ENCODE results near the gene TNFAIP8L2. TPM values are rescaled to one million over a fixed set of nuclear protein-coding genes. Genes with fewer than 3 reads are reported as not detected.
"Not testable (repeated sequence)": the region's sequence is repeated elsewhere in the genome, so short reads cannot be mapped to it uniquely, and the experiment has no call there.

Gene TNFAIP8L2
- total RNA-seq, 1 experiment from 2014 or later = not detected

DNA sequence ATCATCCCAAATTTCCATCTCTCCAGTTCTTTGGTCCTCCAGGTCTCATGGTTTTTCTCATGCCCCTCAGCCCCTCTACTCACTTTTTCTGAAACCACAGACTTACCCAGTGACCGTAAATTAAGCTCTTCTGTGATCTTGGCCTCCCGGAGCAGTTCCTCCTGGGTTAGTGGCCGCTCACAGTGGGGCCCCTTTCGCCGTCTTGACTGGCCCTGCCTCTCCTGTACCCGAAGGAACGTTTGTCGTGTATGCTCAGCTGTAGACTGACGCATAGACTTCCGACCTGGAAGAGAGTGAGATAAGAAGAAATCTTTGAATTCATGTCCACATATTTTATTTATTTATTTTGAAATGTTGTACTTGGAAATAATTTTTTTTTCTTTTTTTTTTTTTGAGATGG lies 27.8 kb downstream of the TNFAIP8L2 start:
- CTCF ChIA-PET = no interaction called here
- H3K4me1 Mint-ChIP-seq (ENCODE audit: low read depth, unreplicated experiment) = peaks cover 12% of the 10 kb centered on the region
- peaks cover 63% of the 10 kb centered on the region for H3K36me3 Mint-ChIP-seq (ENCODE audit: insufficient read depth, unreplicated experiment)
- H3K27me3 Mint-ChIP-seq (ENCODE audit: unreplicated experiment) = no peaks in the 10 kb centered on the region
- intact Hi-C loops (cut with micrococcal nuclease; ENCODE audit: unreplicated experiment) = no loop called here
- no peak for DNase-seq
- TF ChIP-seq, protein P1, sequence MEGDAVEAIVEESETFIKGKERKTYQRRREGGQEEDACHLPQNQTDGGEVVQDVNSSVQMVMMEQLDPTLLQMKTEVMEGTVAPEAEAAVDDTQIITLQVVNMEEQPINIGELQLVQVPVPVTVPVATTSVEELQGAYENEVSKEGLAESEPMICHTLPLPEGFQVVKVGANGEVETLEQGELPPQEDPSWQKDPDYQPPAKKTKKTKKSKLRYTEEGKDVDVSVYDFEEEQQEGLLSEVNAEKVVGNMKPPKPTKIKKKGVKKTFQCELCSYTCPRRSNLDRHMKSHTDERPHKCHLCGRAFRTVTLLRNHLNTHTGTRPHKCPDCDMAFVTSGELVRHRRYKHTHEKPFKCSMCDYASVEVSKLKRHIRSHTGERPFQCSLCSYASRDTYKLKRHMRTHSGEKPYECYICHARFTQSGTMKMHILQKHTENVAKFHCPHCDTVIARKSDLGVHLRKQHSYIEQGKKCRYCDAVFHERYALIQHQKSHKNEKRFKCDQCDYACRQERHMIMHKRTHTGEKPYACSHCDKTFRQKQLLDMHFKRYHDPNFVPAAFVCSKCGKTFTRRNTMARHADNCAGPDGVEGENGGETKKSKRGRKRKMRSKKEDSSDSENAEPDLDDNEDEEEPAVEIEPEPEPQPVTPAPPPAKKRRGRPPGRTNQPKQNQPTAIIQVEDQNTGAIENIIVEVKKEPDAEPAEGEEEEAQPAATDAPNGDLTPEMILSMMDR (IDR thresholded peaks at IDR 0.05; ENCODE audit: unreplicated experiment) = no peak
- no peaks in the 10 kb centered on the region for H3K9me3 Mint-ChIP-seq (ENCODE audit: low read depth, unreplicated experiment)
- BruUV-seq (replicated peaks) = no TSS peak
- no peak overlapping the region for H3K27ac Mint-ChIP-seq (ENCODE audit: unreplicated experiment)
- H3K4me3 Mint-ChIP-seq (ENCODE audit: low read depth, unreplicated experiment) = no peak overlapping the region

DNA sequence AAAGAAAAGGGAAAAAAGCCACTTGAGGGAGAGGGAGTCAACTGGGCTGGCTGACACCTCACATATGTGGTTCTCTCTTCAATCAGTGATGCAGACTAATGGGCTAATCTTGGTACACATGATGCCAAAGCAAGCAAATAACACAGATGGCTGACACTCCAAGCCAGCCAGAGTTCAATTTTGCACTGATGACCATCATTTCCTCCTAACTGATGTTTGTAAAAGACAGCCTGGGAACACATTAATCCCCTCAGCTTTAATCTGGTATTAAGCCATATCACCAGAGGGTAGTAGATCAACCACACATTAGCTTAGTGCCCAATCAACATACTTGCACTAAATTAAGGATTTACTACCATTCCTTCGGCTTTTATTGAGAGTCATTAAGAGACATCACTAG lies 30.8 kb downstream of the TNFAIP8L2 start:
- peaks cover 63% of the 10 kb centered on the region for H3K36me3 Mint-ChIP-seq (ENCODE audit: insufficient read depth, unreplicated experiment)
- H3K4me1 Mint-ChIP-seq (ENCODE audit: low read depth, unreplicated experiment) = peaks cover 12% of the 10 kb centered on the region
- TF ChIP-seq, protein P1 (IDR thresholded peaks at IDR 0.05; ENCODE audit: unreplicated experiment) = no peak
- DNase-seq = no peak
- CTCF ChIA-PET = interaction anchor here (0.8 kb wide), 1 partner anchor 521 kb away, joined by 4 read pairs; no protein-coding TSS in a partner anchor
- H3K27ac Mint-ChIP-seq (ENCODE audit: unreplicated experiment) = no peak overlapping the region
- H3K27me3 Mint-ChIP-seq (ENCODE audit: unreplicated experiment) = no peaks in the 10 kb centered on the region
- no peaks in the 10 kb centered on the region for H3K9me3 Mint-ChIP-seq (ENCODE audit: low read depth, unreplicated experiment)
- no peak overlapping the region for H3K4me3 Mint-ChIP-seq (ENCODE audit: low read depth, unreplicated experiment)
- no TSS peak for BruUV-seq (replicated peaks)
- intact Hi-C loops (cut with micrococcal nuclease; ENCODE audit: unreplicated experiment) = no loop called here

- BruUV-seq (replicated peaks); CTCF ChIA-PET; H3K9me3 Mint-ChIP-seq (ENCODE audit: low read depth, unreplicated experiment); H3K27me3 Mint-ChIP-seq (ENCODE audit: unreplicated experiment); intact Hi-C loops (cut with micrococcal nuclease; ENCODE audit: unreplicated experiment); DNase-seq: not testable (repeated sequence)
- Mint-ChIP-seq H3K36me3 (ENCODE audit: insufficient read depth, unreplicated experiment) (peaks cover 48% of the 10 kb centered on the region), H3K4me1 (ENCODE audit: low read depth, unreplicated experiment) (peaks cover 14% of the 10 kb centered on the region), H3K27ac (ENCODE audit: unreplicated experiment) (peak overlapping the region; percentile 86), H3K4me3 (ENCODE audit: low read depth, unreplicated experiment) (peak overlapping the region; percentile 91)
Observed at GRCh38 chr1:151188667-151189066, 32.2 kb downstream of the TNFAIP8L2 start.

DNA sequence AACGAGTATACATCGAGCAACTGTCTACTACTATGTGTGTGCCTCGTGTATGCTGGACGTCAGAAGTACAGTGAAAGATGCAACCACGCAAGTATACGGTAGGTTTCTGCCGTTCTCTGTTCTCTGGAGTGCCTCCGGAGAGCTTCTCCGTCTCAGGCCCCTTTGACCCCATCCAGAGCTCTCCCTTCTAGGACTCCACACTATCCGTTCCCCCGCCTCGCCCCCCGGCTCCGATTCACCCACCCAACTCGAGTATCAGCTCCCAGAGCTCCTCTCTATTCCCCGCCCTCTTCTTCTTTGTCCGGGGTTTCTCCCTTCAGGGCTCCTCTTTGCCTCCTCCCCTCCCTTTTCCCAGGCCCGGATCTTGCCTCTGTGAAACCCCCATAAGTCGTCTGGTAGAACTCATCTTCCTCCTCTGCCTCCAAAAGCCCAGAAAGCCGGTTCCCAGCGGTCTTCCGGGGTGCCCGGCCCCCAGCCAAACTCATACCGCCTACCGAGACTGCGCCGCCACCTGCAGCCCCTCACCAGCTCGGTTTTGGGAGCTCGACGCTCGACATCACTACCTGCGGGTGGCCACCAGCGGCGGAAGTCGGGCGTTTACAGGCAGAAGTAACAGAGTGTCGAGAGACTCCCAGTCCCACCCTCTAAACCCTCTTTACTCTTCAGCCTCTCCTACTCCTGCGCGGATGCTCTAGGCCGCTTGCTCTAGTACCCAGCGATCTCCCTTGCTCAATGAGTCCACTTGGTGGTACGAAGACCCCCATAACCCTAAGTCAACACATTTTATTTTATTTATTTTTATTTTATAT lies 33.4 kb downstream of the TNFAIP8L2 start, which contains the start of gene VPS72:
TSS of gene VPS72 (minus strand) at position 561 of the 809 bp plus-strand sequence. CDS start at position 485, 76 bp downstream.
- no TSS peak for BruUV-seq (replicated peaks)
- peak; percentile 89 for DNase-seq
- Mint-ChIP-seq H3K36me3 (ENCODE audit: insufficient read depth, unreplicated experiment) (peaks cover 43% of the 10 kb centered on the region), H3K4me1 (ENCODE audit: low read depth, unreplicated experiment) (peaks cover 23% of the 10 kb centered on the region), H3K9me3 (ENCODE audit: low read depth, unreplicated experiment) (no peaks in the 10 kb centered on the region), H3K4me3 (ENCODE audit: low read depth, unreplicated experiment) (peak within 1 kb of the TSS; percentile 91), H3K27me3 (ENCODE audit: unreplicated experiment) (no peaks in the 10 kb centered on the region), H3K27ac (ENCODE audit: unreplicated experiment) (peak within 1 kb of the TSS; percentile 86)
- TF ChIP-seq, protein P1 (IDR thresholded peaks at IDR 0.05; ENCODE audit: unreplicated experiment) = no peak
- intact Hi-C loops (cut with micrococcal nuclease; ENCODE audit: unreplicated experiment) = loop anchor here (10.0 kb wide), 1 partner anchor 645 kb away; the partner anchor contains the start of genes C2CD4D and RORC
- CTCF ChIA-PET = interaction anchor here (0.7 to 1.7 kb wide), 6 partner anchors 10 to 91 kb away, joined by 3 to 8 read pairs (median 4); partner anchors contain the start of gene TMOD4

All from Calu3 (cell line).